HG02610 (cell line): Measurements from ENCODE around the gene NKX3-2.

Source experiments
- ATAC-seq: cut with Tn5 transposase; IDR thresholded peaks from one replicate; pipeline ENCODE4 v1.9.1; 2021; ENCODE audit warnings: mild to moderate bottlenecking, moderate library complexity; ENCODE audit not compliant: unreplicated experiment

The NKX3-2 gene

GRCh38 chr4:13546142-13546940 is 2.0 kb upstream of the NKX3-2 start:
- ATAC-seq, result no peak

GRCh38 chr4:13545394-13545808 is 1.1 kb upstream of the NKX3-2 start:
- ATAC-seq, result no peak

- ATAC-seq, result peak; percentile 67
Observed at GRCh38 chr4:13544606-13545393, 492 bp upstream of the NKX3-2 start.

GRCh38 chr4:13543032-13543838 is 1.1 kb downstream of the NKX3-2 start:
- no peak for ATAC-seq

GRCh38 chr4:13542577-13543031 is 1.7 kb downstream of the NKX3-2 start:
- no peak for ATAC-seq

- ATAC-seq, result peak; percentile 31
Observed at GRCh38 chr4:13541720-13542576, 2.4 kb downstream of the NKX3-2 start.

GRCh38 chr4:13541176-13541604 is 3.1 kb downstream of the NKX3-2 start:
- no peak for ATAC-seq

- ATAC-seq, result no peak
Observed at GRCh38 chr4:13540446-13541175, 3.7 kb downstream of the NKX3-2 start.

GRCh38 chr4:13539619-13540445 is 4.5 kb downstream of the NKX3-2 start:
- no peak for ATAC-seq

GRCh38 chr4:13539047-13539618 is 5.2 kb downstream of the NKX3-2 start:
- no peak for ATAC-seq

GRCh38 chr4:13538427-13538973 is 5.8 kb downstream of the NKX3-2 start:
- no peak for ATAC-seq

- ATAC-seq, result no peak
Observed at GRCh38 chr4:13537832-13538177, 6.5 kb downstream of the NKX3-2 start.

GRCh38 chr4:13537011-13537831 is 7.1 kb downstream of the NKX3-2 start:
- ATAC-seq, result no peak

- ATAC-seq, result no peak
Observed at GRCh38 chr4:13536607-13537006, 7.7 kb downstream of the NKX3-2 start.

- ATAC-seq, result no peak
Observed at GRCh38 chr4:13535708-13536361, 8.5 kb downstream of the NKX3-2 start.

- no peak for ATAC-seq
Observed at GRCh38 chr4:13535118-13535517, 9.2 kb downstream of the NKX3-2 start.
